ENCODE results near the gene SULT1E1. TPM values are rescaled to one million over a fixed set of nuclear protein-coding genes. Genes with fewer than 3 reads are reported as not detected.

Gene SULT1E1
- not detected for total RNA-seq
- polyA plus RNA-seq, result not detected
- long read RNA-seq, donor 1, result 0 reads
- long read RNA-seq, donor 2, result 0 reads
- long read RNA-seq, donor 3, partial matches to known transcripts, result 0 of 1 reads
- long read RNA-seq, donor 3, other reads (novel, unspliced or antisense), result 0 of 1 reads

GRCh38 chr4:69860052-69860451, at the start of gene SULT1E1:
Gene SULT1E1 (minus strand): TSS chr4:69860145. CDS start chr4:69857644, 2,501 bp downstream.
- Histone ChIP-seq H3K4me1 (no peaks in the 10 kb centered on the region), H3K27me3 (no peaks in the 10 kb centered on the region), H3K27ac (no peak within 1 kb of the TSS), H3K4me3 (no peak within 1 kb of the TSS), H3K9me3 (no peaks in the 10 kb centered on the region), H3K36me3 (no peaks in the 10 kb centered on the region)
- TF ChIP-seq CTCF (IDR thresholded peaks at IDR 0.05), result no peak
- ATAC-seq, result no peak
- DNase-seq, result no peak
- intact Hi-C loops (cut with DNase I), result no loop called here
- WGBS, 2 donors, result 31 to 40% methylated on average over 1 of the region's 1 CpG

- H3K4me3 ChIP-seq, result no peak overlapping the region
- intact Hi-C loops (cut with DNase I), result no loop called here
- H3K36me3 ChIP-seq, result no peaks in the 10 kb centered on the region
- 88 to 94% methylated on average over 4 of the region's 4 CpGs for WGBS, 2 donors
- ATAC-seq (no peak), DNase-seq (no peak)
- TF ChIP-seq CTCF (IDR thresholded peaks at IDR 0.05), result no peak
- no peaks in the 10 kb centered on the region for H3K4me1 ChIP-seq
- peaks cover 0 to 7% (median 0%) of the 10 kb centered on the region in 11 donors for H3K9me3 ChIP-seq
- H3K27ac ChIP-seq, result no peak overlapping the region
- H3K27me3 ChIP-seq, result no peaks in the 10 kb centered on the region
Observed at GRCh38 chr4:69909195-69909594, 49.2 kb upstream of the SULT1E1 start.

GRCh38 chr4:69907151-69907550, 47.2 kb upstream of the SULT1E1 start:
- no peak for DNase-seq
- Histone ChIP-seq H3K4me3 (no peak overlapping the region), H3K9me3 (peaks cover 0 to 14% (median 0%) of the 10 kb centered on the region in 11 donors), H3K36me3 (no peaks in the 10 kb centered on the region), H3K27ac (no peak overlapping the region), H3K4me1 (no peaks in the 10 kb centered on the region), H3K27me3 (no peaks in the 10 kb centered on the region)
- ATAC-seq, result no peak
- no peak for TF ChIP-seq CTCF (IDR thresholded peaks at IDR 0.05)
- intact Hi-C loops (cut with DNase I), result no loop called here
- 34 to 42% methylated on average over 1 of the region's 1 CpG for WGBS, 2 donors

GRCh38 chr4:69896530-69897116, 36.7 kb upstream of the SULT1E1 start:
- peak in 2 of 9 donors; percentile 13 to 25 for TF ChIP-seq CTCF (IDR thresholded peaks at IDR 0.05)
- Histone ChIP-seq H3K36me3 (no peaks in the 10 kb centered on the region), H3K27ac (no peak overlapping the region), H3K27me3 (no peaks in the 10 kb centered on the region), H3K4me1 (no peaks in the 10 kb centered on the region), H3K4me3 (no peak overlapping the region), H3K9me3 (no peaks in the 10 kb centered on the region)
- ATAC-seq, result no peak
- DNase-seq, result no peak
- intact Hi-C loops (cut with DNase I), result no loop called here

Measured in heart right ventricle (tissue), 16 donors.